ENCODE measurements around the gene MRPL11. TPM values are rescaled to one million over a fixed set of nuclear protein-coding genes. Genes with fewer than 3 reads are reported as not detected.

MRPL11 gene
- total and polyA plus RNA-seq, 2 of the 13 experiments (the other 11 are each of a cell fraction or from before 2014, with no cell fraction given) = 72.9 to 176 TPM

- TF ChIP-seq JUND (CRISPR knock-in tag; IDR thresholded peaks at IDR 0.05) = peak; percentile 100
- TF ChIP-seq ZNF776 (CRISPR knock-in tag; IDR thresholded peaks at IDR 0.05) = peak; percentile 100
- TF ChIP-seq CENPX (CRISPR knock-in tag; IDR thresholded peaks at IDR 0.05) = peak; percentile 100
- peak; percentile 100 for TF ChIP-seq MAF1 (CRISPR knock-in tag; IDR thresholded peaks at IDR 0.05; ENCODE audit: borderline replicate concordance)
- TF ChIP-seq ZNF781 (CRISPR knock-in tag; IDR thresholded peaks at IDR 0.05; ENCODE audit: borderline replicate concordance, not compliant biosample characterization) = peak; percentile 100
- TF ChIP-seq ZNF564 (CRISPR knock-in tag; IDR thresholded peaks at IDR 0.05) = peak; percentile 100
These were observed 17.0 kb downstream of the MRPL11 start (continued) for GRCh38 chr11:66421492-66422205.

DNA sequence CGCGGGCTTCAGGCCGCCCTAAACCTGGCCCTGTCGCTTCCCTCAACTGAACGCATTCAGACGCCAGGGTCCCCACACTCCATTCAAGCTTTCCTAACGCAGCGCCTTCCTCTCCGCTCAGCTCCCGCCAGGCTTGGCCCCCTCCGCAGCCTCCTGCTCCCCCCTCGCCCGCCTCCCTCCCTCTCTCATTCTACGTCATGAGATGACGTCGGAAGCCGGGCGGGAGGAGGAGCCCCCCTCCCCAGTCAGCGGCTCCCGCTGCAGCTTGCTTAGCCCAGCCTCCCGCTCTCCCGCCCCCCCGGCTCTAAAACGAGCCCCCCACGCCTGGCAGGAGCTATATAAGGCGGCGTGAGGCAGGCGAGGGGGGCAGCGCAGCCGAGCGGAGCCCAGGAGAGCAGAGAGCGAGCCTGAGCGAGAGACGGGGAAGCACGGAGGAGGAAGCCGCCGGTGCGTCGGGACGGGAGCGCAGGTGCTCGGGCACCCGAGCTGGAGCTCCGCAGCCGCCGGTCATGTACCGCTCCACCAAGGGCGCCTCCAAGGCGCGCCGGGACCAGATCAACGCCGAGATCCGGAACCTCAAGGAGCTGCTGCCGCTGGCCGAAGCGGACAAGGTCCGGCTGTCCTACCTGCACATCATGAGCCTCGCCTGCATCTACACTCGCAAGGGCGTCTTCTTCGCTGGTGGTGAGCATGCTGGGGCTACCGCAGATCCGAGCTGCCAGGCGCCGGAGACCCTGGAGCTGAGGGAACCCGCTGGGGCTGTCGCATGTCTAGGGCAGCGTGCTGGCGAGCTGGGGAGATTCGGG is 17.8 kb downstream of the MRPL11 start, which contains the start of gene NPAS4:
Gene NPAS4 (plus strand): TSS at position 365 of the 806 bp plus-strand sequence. CDS start 145 bp downstream, at position 510.
- POLR2A ChIA-PET = interaction anchor here (0.9 to 1.4 kb wide), 7 partner anchors 18 to 132 kb away, joined by 3 to 11 read pairs (median 5); partner anchors contain the start of genes DPP3, MRPL11, PELI3 and YIF1A
- BruUV-seq (replicated peaks) = no TSS peak
- Histone ChIP-seq H3K9ac (ENCODE audit: insufficient read depth, low read depth, low read length) (no peak within 1 kb of the TSS), H2AFZ (ENCODE audit: low read length) (no peak within 1 kb of the TSS), H3K79me2 (ENCODE audit: insufficient read depth, low read length) (no peaks in the 10 kb centered on the region), H3K4me2 (ENCODE audit: low read depth, low read length) (no peak within 1 kb of the TSS), H4K20me1 (ENCODE audit: insufficient read depth, low read length) (peaks cover 17% of the 10 kb centered on the region; the same call in 1 of the 2 replicates), H3K9me3 (ENCODE audit: low read length) (no peaks in the 10 kb centered on the region), H3K4me1 (ENCODE audit: insufficient read depth, low read length) (no peaks in the 10 kb centered on the region), H3K27me3 (ENCODE audit: control insufficient read depth in 1 of 2, insufficient read depth in 2 of 2, low read length in 2 of 2) (peaks cover 0 to 8% of the 10 kb centered on the region in 2 experiments; a peak in 1 of 5 replicates), H3K4me3 (replicated peaks in 1 of 3; ENCODE audit: insufficient read depth in 1 of 3, low read depth in 2 of 3, low read length in 3 of 3) (no peak within 1 kb of the TSS), H3K36me3 (replicated peaks in 1 of 2; ENCODE audit: control insufficient read depth in 1 of 2, insufficient read depth in 2 of 2, low read length in 2 of 2) (no peaks in the 10 kb centered on the region), H3K27ac (ENCODE audit: extremely low read length, insufficient read depth, low read length) (no peak within 1 kb of the TSS)
- in situ Hi-C loops (cut with HindIII; ENCODE audit: extremely low pct_ligation_motif_present, low pct_unique_long_range_greater_than_20kb) = loop anchor here (25.0 kb wide), 1 partner anchor 416 kb away; the partner anchor contains the start of gene RCE1
- TF ChIP-seq, protein P1, sequence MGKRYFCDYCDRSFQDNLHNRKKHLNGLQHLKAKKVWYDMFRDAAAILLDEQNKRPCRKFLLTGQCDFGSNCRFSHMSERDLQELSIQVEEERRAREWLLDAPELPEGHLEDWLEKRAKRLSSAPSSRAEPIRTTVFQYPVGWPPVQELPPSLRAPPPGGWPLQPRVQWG (CRISPR knock-in tag; IDR thresholded peaks at IDR 0.05; ENCODE audit: borderline replicate concordance, low read depth) = no peak
- TF ChIP-seq TAF15 (IDR thresholded peaks at IDR 0.05; ENCODE audit: low read depth, low read length, poor library complexity, severe bottlenecking) (peak; percentile 18), POGZ (CRISPR knock-in tag; IDR thresholded peaks at IDR 0.05) (no peak), HOXA9 (CRISPR knock-in tag; IDR thresholded peaks at IDR 0.05; ENCODE audit: borderline replicate concordance) (no peak), MXD1 (CRISPR knock-in tag; IDR thresholded peaks at IDR 0.05) (no peak)
- 76% methylated on average over 62 of the region's 71 CpGs for WGBS (ENCODE audit: low lambda C conversion rate)
- DNase-seq (ENCODE audit: low spot score) (no peak), FAIRE-seq (no peak), ATAC-seq (no peak)
- intact Hi-C loops (cut with micrococcal nuclease; ENCODE audit: unreplicated experiment) = no loop called here
- CTCF ChIA-PET (ENCODE audit: low intra/inter-chr PET ratio, low total read pairs) = interaction anchor here (0.7 to 1.5 kb wide), 2 partner anchors 9 to 12 kb away, joined by 3 to 6 read pairs; no protein-coding TSS in a partner anchor

Measured in HepG2 (cell line).